DMS114 treated with DMSO at 0.1 percent for 48 hours (cell line): ENCODE results near the gene CELF5.
"Not testable (repeated sequence)": the region's sequence is repeated elsewhere in the genome, so short reads cannot be mapped to it uniquely, and the experiment has no call there.

Source experiments
- DNase-seq: peaks from one replicate; lab custom pipeline; 2025; ENCODE audit not compliant: unreplicated experiment; lab: John Stamatoyannopoulos, UW

The CELF5 gene

DNA sequence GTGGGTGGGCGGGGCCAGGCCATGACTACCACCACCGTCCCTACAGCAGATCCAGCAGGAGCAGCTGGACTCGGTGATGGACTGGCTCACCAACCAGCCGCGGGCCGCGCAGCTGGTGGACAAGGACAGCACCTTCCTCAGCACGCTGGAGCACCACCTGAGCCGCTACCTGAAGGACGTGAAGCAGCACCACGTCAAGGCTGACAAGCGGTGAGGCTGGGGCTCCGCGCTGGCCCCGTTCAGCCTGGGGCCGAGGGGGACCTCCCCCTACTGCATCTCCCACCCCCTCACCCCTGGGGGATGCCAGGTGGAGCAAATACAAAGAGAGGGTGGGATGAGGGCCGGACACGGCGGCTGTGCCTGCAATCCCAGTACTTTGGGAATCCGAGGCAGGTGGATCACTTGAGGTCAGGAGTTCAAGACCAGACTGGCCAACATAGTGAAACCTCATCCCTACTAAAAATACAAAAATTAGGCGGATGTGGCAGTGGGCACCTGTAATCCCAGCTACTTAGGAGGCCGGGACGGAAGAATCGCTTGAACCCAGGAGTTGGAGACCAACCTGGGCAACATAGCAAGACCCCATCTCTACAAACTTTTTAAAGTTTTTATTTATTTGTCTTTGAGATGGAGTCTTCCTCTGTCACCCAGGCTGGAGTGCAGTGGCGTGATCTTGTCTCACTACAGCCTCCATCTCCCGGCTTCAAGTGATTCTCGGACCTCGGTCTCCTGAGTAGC is 18.1 kb upstream of the CELF5 start:
- DNase-seq = no peak

DNA sequence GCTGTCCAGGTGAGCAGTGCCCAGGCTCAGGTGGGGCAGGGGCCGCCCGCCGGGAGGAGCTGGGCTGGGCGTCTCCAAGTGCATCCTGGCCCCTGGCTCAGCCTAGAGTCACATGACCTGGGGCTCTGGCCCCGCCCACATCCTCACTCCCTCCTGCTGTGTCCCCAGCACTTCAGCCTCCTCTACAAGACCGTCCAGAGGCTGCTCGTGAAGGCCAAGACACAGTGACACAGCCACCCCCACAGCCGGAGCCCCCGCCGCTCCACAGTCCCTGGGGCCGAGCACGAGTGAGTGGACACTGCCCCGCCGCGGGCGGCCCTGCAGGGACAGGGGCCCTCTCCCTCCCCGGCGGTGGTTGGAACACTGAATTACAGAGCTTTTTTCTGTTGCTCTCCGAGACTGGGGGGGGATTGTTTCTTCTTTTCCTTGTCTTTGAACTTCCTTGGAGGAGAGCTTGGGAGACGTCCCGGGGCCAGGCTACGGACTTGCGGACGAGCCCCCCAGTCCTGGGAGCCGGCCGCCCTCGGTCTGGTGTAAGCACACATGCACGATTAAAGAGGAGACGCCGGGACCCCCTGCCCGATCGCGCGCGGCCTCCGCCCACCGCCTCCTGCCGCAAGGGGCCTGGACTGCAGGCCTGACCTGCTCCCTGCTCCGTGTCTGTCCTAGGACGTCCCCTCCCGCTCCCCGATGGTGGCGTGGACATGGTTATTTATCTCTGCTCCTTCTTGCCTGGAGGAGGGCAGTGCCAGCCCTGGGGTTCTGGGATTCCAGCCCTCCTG is 16.8 kb upstream of the CELF5 start:
- DNase-seq = no peak

DNA sequence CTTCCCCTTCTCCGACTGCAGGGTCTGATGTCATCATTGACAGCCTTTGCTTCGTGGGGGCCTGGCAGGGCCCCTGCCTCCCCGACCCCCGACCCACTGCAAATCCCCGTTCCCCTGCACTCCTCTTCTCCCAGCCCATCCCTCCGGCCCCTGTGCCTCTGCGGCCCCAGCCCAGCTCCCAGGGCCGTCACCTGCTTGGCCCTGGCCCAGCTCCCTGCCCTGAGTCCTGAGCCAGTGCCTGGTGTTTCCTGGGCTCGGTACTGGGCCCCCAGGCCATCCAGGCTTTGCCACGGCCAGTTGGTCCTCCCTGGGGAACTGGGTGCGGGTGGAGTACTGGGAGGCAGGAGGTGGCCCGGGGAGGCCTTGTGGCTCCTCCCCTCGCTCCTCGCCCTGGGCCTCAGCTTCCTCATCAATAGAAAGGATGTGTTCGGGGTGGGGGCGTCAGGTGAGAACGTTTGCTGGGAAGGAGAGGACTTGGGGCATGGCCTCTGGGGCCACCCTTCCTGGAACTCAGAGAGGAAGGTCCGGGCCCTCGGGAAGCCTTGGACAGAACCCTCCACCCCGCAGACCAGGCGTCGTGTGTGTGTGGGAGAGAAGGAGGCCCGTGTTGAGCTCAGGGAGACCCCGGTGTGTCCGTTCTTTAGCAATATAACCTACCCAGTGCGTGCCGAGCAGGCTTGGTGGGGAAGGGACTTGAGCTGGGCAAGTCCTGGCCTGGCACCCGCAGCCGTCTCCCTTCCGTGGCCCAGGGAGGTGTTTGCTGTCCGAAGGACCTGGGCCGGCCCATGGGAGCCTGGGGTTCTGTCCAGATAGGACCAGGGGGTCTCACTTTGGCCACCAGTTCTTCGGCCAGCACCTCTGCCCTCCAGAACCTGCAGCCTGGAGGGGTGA is 15.9 kb upstream of the CELF5 start:
- no peak for DNase-seq

DNA sequence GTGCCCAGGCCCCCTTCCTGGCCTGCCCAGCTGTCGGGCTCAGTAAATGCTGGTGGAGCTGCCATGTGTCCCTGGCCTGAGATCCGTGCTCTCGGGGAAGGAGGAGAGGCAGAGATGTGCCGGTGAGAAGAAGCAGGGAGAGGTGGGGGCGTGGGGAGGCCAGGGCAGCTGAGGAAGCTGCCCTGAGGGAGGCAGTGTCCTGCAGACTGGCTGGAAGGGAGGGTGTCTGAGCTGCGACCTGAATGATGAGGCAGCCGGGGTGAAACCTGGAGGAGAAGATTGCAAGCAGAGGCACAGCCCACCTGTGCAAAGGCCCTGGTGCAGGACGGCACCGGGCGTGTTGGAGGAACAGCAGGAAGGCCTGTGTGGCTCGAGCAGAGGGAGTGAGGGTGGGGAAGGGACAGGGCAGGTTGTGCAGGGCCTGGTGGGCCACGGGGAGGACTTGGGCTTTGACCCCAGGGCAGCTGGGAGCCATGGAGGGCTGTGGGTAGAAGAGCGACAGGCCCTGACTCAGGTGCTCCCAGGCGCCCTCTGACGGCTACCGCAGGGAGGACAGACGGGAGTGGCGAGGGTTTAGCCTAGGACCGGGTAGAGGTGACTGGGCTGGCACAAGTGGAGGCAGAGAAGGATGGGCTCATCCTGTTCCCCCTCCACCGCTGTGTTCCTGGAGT is 14.0 kb upstream of the CELF5 start:
- no peak for DNase-seq

DNA sequence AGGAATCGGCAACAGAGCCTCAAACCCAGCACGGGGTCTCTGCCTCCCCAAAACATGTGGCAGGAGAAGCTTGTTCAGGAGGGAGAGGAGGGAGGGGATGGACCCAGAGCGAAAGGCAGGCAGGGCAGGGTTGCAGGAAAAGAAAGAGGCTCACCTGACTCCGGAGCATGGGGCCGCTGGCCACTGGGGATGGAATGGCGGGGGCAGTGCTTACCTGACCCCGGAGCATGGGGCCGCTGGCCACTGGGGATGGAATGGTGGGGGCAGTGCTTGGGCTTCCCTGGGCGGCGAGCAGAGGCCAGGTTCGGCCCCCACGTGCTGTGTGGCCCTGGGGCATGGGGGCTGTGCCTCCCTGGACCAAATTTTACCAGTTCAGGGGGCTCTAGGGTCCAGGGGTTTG is 13.3 kb upstream of the CELF5 start:
- no peak for DNase-seq

DNA sequence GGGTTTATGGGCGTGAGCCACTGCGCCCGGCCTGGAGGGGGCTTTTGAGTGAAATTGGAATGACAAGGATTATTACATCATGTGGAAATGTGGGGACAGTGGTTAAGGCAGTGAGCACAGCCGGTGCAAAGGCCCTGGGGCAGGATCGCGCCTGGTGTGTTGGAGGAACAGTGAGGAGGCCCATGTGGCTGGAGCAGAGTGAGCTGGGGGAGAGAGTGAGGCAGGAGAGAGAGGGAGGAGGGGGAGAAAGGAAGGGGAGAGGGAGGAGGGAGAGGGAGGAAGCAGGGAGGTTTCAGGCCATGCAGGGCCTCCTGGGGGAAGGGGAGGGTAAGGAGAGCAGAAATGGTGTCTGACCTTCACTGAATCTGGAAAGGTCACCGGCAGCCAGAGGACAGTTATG is 11.3 kb upstream of the CELF5 start:
- no peak for DNase-seq

DNA sequence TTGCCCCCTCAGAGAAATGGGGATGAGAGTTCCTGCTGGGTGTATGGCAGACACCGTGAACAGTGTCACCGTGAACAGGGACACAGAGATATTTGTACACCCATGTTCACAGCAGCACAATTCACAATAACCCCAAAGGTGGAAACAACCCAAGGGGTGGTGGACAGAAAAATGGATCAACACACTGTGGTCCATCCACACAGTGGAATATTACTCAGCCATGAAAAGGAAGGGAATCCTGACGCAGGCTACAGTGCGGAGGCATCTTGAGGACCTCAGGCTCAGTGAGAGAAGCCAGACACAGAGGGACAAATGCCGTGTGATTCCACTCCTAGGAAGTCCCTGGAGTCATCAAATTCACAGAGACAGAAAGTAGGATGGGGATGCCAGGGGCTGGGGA is 7.6 kb upstream of the CELF5 start:
- DNase-seq = no peak

DNA sequence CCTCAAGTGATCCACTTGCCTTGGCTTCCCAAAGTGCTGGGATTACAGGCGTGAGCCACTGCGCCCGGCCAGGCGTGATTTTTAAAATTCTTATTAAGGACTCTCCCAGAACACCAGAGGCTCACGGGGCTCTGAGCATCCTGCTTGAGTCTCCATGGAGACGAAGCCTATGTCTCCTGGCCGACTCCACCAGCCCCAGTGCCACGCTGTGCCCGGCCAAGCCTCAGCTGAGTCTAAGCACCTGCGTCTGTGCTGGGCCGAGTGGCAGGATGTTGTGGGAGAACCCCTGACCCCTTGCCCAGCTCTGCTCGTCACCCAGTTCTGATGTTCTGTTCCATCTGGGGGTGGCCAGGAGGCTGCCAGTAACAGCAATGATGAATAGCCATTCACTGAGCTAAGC is 3.9 kb upstream of the CELF5 start:
- no peak for DNase-seq

DNA sequence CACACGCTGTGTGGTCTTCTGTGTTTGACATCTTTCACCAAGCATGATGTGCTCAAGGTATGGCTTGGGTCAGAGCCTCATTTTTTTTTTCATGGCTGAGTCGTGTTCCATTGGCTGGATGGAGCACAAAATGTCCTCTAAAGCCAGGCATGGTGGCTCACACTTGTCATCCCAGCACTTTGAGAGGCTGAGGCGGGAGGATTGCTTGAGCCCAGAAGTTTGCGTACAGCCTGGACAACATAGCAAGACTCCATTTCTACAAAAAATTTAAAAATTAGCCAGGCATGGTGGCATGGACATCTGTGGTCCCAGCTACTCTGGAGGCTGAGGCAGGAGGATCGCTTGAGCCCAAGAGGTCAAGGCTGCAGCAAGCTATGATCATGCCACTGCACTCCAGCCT is 2.9 kb upstream of the CELF5 start:
- DNase-seq = not testable (repeated sequence)

DNA sequence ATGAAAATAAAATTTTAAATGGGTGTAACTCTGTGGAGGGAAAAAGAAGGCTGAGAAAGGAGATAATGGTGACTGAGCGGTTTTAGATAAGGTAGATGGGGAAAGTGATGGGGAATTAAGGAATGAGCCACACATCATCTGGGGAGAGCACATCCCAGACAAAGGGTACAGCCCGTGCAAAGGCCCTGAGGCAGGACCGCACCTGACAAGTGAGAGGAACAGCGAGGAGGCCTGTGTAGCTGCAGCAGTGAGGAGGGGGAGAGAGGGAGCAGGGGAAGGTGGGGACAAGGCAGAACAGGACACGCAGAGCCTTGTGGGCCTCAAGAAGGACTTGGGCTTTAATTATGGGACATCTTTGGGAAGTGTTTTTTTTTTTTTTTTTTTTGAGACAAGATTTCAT is 1.8 kb upstream of the CELF5 start:
- DNase-seq = no peak

DNA sequence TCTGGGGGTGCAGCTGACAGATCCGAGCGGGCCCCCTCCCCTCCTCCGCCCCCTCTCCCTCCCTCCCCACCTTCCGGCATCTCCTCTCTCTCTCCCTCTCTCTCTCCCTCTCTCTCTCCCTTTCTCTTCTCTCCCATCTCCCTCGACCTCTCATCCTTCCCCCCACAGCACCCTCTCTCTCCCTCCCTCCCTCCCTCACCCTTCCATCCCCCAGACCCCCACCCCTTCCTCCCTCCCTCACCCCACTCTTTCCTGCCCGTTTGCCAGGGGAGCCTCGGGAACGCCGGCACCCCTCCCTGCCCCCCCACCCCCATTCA is 666 bp downstream of the CELF5 start:
- DNase-seq = no peak

DNA sequence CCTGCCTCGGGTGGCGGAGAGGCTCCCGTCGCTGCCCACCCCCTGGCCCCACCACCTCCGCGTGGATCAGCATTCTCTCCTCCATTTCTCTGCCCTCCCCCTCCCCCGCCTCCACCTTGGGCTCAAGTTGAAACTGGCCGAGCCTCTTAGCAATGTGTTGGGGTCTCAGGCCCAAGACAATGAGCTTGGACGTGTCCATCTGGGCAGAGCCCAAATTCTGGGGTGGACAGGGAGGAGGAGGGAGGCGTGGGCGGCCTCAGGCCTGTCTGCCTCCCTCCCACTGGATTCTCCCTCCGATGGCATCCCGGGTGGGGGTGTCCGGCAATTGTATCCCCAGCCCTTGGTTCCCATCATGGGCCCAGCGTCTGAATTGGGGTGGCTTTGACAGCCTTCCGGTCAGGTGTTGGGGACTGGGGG is 1.2 kb downstream of the CELF5 start:
- DNase-seq = no peak

DNA sequence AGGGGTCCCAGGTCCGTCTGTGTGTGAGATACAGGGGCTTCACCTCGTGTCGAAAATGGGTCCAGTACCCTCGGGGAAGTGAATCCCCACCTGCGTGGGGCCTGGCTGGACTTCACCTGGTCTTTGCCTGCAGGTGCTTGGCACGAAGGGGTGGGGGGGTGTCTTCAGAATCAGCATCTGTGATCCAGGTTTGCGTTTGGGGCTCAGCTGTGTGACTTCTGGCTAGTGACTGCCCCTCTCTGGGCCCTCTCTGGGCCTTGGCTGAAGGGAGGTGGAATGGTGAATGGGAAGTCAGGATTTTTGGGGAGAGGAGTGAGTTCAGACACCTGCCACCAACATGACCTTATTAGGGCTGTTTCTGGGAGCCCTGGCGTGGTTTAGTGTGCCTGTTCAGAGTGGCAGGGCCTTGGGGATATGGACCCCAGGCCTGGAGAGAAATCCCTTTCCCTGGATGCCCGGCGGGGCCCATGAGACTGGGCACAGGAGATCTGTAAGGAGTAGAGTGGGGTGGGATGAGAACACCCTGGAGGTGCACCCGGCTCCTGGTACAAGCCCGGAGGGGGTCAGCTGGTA is 2.7 kb downstream of the CELF5 start:
- DNase-seq = no peak

DNA sequence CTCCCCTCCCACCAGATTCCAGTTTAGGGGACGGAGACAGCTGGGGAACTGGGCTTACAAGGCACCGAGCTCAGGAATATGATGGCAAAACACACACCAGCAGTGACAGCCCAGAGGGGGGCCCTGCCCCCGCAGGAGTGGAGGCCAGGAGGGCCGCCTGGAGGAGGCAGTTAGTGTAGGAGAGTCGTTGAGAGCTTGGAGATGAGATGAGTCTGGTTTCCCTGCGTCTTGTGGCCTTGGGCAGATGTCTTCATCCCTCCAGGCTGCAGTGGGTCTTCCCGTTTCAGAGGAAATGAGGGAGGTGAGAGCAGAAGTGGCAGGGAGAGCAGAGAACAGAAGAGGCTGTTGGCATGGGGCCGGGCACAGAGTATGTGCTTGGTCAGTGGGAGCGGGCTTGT is 4.9 kb downstream of the CELF5 start:
- DNase-seq = no peak

DNA sequence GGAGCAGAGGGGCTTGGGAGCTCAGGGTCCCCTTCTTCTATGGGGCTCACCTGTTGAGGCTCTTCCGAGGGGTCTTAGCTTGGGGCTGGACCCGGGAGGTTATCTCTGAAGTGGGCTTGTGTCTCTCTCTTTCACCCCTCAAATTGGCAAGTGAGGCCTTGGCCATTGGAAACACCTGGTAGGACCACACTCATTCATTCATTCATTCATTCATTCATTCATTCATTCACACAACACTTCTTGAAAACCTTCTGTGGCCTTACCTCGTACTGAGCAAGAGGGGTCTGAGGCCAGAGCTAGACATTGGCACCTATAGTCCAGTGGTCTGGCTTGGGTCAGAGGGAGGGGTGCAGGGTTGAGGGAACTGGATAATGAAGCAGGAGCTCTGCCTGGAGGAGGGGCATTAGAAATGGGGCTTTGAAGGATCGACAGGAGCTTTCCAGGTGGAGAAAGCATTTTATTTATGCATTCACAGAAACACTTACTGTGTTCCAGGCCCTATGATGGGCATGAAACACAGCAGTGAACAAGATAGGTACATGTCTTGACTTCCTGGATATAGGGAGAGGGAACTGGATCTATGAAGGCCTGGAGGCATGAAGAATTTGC is 5.5 kb downstream of the CELF5 start:
- DNase-seq = no peak

DNA sequence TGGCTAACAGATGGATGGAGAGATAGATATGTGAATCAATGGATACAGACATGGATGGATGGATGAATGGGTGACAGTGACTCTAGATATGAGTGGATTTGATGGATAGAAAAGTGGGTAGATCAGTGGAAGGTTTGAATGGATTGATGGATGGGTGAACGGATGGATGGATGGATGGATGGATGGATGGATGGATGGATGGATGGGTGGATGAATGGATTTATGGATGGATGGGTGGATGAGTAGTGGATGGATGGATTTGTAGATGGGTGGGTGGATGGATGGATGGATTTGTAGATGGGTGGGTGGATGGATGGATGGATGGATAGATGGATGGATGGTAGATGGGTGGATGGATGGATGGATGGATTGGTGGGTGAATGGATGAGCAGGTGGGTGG is 6.8 kb downstream of the CELF5 start:
- no peak for DNase-seq

DNA sequence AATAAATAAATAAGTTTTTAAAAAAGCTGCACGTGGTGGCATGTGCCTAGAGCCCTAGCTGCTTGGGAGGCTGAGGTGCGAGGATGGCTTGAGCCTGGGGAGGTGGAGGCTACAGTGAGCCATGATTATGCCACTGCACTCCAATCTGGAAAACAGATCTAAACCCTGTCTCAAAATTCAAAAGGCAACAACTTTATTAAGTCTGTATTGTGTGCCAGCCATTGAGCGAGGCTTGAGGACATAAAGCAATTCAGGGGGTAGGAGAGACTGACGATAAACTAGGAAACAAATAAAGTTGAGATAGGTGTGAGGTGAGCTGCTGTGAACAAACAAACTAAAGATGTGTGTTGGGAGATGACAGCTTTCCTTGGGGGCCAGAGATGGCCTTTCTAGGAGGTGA is 8.7 kb downstream of the CELF5 start:
- no peak for DNase-seq

DNA sequence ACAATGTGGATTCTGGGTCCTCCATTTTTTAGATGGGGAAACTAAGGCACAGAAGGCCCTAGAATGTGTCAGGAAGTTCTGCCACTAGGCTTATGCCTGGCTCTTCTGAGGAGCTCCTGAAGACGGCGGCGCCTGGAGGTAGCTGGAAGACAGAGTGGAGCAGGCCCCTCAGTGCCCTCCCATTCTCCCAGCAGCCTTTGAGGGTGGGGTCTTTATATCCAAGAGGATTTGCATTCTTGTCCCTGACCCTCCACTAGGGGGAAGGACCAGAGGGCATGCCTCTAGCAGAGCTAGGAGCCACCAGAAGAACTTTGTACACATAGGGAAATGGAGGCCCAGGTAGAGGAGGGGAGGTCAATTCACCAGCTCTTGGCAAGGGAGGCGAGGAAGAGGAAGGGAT is 9.4 kb downstream of the CELF5 start:
- DNase-seq = no peak

DNA sequence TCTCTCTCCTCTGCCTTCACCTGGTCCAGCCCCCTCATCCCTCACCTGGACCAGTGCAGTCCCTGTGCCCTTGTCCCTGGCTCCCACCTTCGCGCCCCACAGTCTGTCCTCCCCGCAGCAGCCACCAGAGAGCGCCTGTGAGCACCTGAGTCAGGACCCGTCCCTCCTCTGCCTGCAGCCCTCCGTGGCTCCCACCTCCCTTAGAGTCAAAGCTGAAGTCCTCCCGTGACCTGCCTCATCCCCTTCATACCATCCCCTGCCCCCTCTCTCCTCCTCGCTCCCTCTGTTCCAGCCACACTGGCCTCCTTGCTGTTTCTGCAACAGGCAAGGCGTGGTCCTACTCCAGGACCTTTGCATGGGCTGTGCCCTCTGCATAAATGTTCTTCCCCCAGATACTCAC is 10.3 kb downstream of the CELF5 start:
- DNase-seq = no peak

DNA sequence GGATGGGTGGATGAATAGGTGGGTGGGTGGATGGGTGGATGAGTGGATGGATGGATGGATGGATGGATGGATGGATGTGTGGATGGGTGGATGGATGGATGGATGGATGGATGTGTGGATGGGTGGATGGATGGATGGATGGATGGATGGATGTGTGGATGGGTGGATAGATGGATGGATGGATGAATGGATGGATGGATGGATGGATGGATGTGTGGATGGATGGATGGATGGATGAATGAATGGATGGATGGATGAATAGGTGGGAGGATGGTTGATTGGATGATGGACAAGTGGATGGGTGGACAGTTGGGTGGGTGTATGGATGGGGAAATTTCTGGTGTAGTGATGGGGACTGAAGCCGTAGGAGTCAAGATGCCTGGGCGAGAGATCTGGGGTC is 11.1 kb downstream of the CELF5 start:
- not testable (repeated sequence) for DNase-seq

DNA sequence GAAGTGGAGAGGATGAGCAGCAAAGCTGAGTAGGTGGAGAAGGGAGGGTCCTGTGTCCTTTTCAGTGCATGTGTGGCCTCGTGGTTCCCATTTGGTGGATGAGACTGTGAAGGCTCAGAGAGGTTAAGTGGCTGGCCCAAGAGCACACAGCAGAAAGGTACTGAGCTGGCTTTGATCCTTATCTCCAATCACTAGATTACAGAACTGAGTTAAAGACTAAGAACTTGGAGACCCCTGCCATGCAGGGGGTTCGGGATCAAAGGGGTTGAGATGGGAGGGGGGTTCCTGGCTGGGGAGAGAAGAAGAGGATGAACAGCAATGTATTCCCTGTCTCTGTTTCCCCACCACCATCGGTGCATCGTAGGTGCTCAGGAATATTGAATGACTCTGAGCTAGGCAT is 11.8 kb downstream of the CELF5 start:
- no peak for DNase-seq
